ENCODE measurements around the gene SORCS2.

SORCS2 gene

GRCh38 chr4:7691982-7692381, 499.6 kb downstream of the SORCS2 start:
- DNase-seq (ENCODE audit: low spot score) = no peak

- DNase-seq (ENCODE audit: low spot score) = no peak
Observed at GRCh38 chr4:7692451-7693236, 500.3 kb downstream of the SORCS2 start.

- DNase-seq (ENCODE audit: low spot score) = no peak
Observed at GRCh38 chr4:7693237-7693608, 500.9 kb downstream of the SORCS2 start.

- no peak for DNase-seq (ENCODE audit: low spot score)
Observed at GRCh38 chr4:7693711-7694110, 501.4 kb downstream of the SORCS2 start.

- DNase-seq (ENCODE audit: low spot score) = no peak
Observed at GRCh38 chr4:7694324-7694723, 502.0 kb downstream of the SORCS2 start.

- no peak for DNase-seq (ENCODE audit: low spot score)
Observed at GRCh38 chr4:7697343-7697742, 505.0 kb downstream of the SORCS2 start.

GRCh38 chr4:7697821-7698220, 505.5 kb downstream of the SORCS2 start:
- no peak for DNase-seq (ENCODE audit: low spot score)

GRCh38 chr4:7698584-7698983, 506.2 kb downstream of the SORCS2 start:
- no peak for DNase-seq (ENCODE audit: low spot score)

GRCh38 chr4:7699031-7699430, 506.7 kb downstream of the SORCS2 start:
- DNase-seq (ENCODE audit: low spot score) = no peak

GRCh38 chr4:7699825-7700224, 507.5 kb downstream of the SORCS2 start:
- DNase-seq (ENCODE audit: low spot score) = no peak

- DNase-seq (ENCODE audit: low spot score) = no peak
Observed at GRCh38 chr4:7700665-7701064, 508.3 kb downstream of the SORCS2 start.

- no peak for DNase-seq (ENCODE audit: low spot score)
Observed at GRCh38 chr4:7701866-7702649, 509.7 kb downstream of the SORCS2 start.

- no peak for DNase-seq (ENCODE audit: low spot score)
Observed at GRCh38 chr4:7703688-7704087, 511.4 kb downstream of the SORCS2 start.

GRCh38 chr4:7704091-7704490, 511.8 kb downstream of the SORCS2 start:
- no peak for DNase-seq (ENCODE audit: low spot score)

- DNase-seq (ENCODE audit: low spot score) = no peak
Observed at GRCh38 chr4:7704625-7705024, 512.3 kb downstream of the SORCS2 start.

- DNase-seq (ENCODE audit: low spot score) = no peak
Observed at GRCh38 chr4:7705062-7705461, 512.7 kb downstream of the SORCS2 start.

- DNase-seq (ENCODE audit: low spot score) = no peak
Observed at GRCh38 chr4:7705593-7705992, 513.3 kb downstream of the SORCS2 start.

GRCh38 chr4:7708238-7708637, 515.9 kb downstream of the SORCS2 start:
- DNase-seq (ENCODE audit: low spot score) = no peak

- no peak for DNase-seq (ENCODE audit: low spot score)
Observed at GRCh38 chr4:7708981-7709380, 516.6 kb downstream of the SORCS2 start.

- no peak for DNase-seq (ENCODE audit: low spot score)
Observed at GRCh38 chr4:7709431-7709830, 517.1 kb downstream of the SORCS2 start.

GRCh38 chr4:7710126-7710525, 517.8 kb downstream of the SORCS2 start:
- no peak for DNase-seq (ENCODE audit: low spot score)

GRCh38 chr4:7710576-7711306, 518.4 kb downstream of the SORCS2 start:
- DNase-seq (ENCODE audit: low spot score) = no peak
